Activated CD8-positive, alpha-beta T cell treated with anti-CD3 and anti-CD28 coated beads for 36 hours (primary cell): ENCODE data around the gene PLEKHG2. TPM values are rescaled to one million over a fixed set of nuclear protein-coding genes. Genes with fewer than 3 reads are reported as not detected.

Source experiments
- ATAC-seq: fragments of 200-7000 bp; cut with Tn5 transposase; one replicate; pipeline ENCODE4 v1.10.0; 2021; ENCODE audit warnings: mild to moderate bottlenecking, moderate library complexity
- CTCF ChIA-PET: fragments of 350-600 bp; sonication (Branson Sonifier 250); formaldehyde crosslinking; loops from one replicate; lab custom pipeline; 2021; ENCODE audit warnings: antibody characterized with exemption; lab: Charles Lee
- POLR2A ChIA-PET: fragments of 350-600 bp; sonication (Branson Sonifier 250); formaldehyde crosslinking; loops from one replicate; lab custom pipeline; 2021; ENCODE audit warnings: antibody characterized with exemption; lab: Charles Lee
- DNase-seq: peaks from one replicate; pipeline ENCODE4 v3.0.0-alpha.2; 2020
- H3K27ac Mint-ChIP-seq: one replicate; pipeline ENCODE4 v1.8.0; 2021; ENCODE audit warnings: mild to moderate bottlenecking, mixed read lengths
- H3K27me3 Mint-ChIP-seq: one replicate; pipeline ENCODE4 v1.8.0; 2021; ENCODE audit warnings: mixed read lengths
- H3K36me3 Mint-ChIP-seq: one replicate; pipeline ENCODE4 v1.8.0; 2021; ENCODE audit warnings: low read depth, mixed read lengths
- H3K4me1 Mint-ChIP-seq: one replicate; pipeline ENCODE4 v1.8.0; 2021; ENCODE audit warnings: low read depth, mixed read lengths
- H3K4me3 Mint-ChIP-seq: one replicate; pipeline ENCODE4 v1.8.0; 2021; ENCODE audit warnings: mild to moderate bottlenecking, moderate library complexity, mixed read lengths
- H3K9me3 Mint-ChIP-seq: one replicate; pipeline ENCODE4 v1.8.0; 2021; ENCODE audit warnings: mixed read lengths
- CTCF ChIP-seq: fragments of 200-600 bp; IDR thresholded peaks from one replicate; pipeline ENCODE4 v1.8.0; 2022; ENCODE audit warnings: antibody characterized with exemption, mild to moderate bottlenecking
- intact Hi-C: fragments of 100-400 bp; cut with micrococcal nuclease; formaldehyde crosslinking; loops from one replicate; pipeline ENCODE4 v1.10.0; 2022
- microRNA-seq: library from miRNA; unstranded; fragments of <30 nt; microRNA quantifications from one replicate; pipeline ENCODE4 v1.2.0, GENCODE V29; 2022; ENCODE audit warnings: borderline microRNAs expressed, borderline replicate concordance
- total RNA-seq, 2 experiments: library from RNA; stranded (reverse); gene quantifications; one replicate each; pipeline ENCODE4 v1.2.3, GENCODE V29; 2021

PLEKHG2 gene
- total RNA-seq, 2 experiments from 2014 or later = 35.9 to 42.8 TPM

- H3K4me1 Mint-ChIP-seq = peaks cover 32% of the 10 kb centered on the region
- ATAC-seq (peak; percentile 70), DNase-seq (peak; percentile 80)
- intact Hi-C loops = loop anchor here (10.0 kb wide), 1 partner anchor 61 kb away; the partner anchor contains the start of gene EID2B
- peak; percentile 76 for TF ChIP-seq CTCF
- no peak overlapping the region for H3K4me3 Mint-ChIP-seq
- no peaks in the 10 kb centered on the region for H3K9me3 Mint-ChIP-seq
- H3K27me3 Mint-ChIP-seq = no peaks in the 10 kb centered on the region
- ChIA-PET POLR2A (interaction anchor here (0.8 to 1.1 kb wide), 2 partner anchors 9 to 39 kb away, joined by 3 to 4 read pairs; no protein-coding TSS in a partner anchor), CTCF (interaction anchor here (0.6 to 5.2 kb wide), 28 partner anchors 8 to 76 kb away, joined by 3 to 52 read pairs (median 4); partner anchors contain the start of genes DLL3, EID2B and RPS16)
- H3K36me3 Mint-ChIP-seq = peaks cover 54% of the 10 kb centered on the region
- no peak overlapping the region for H3K27ac Mint-ChIP-seq
Measured at GRCh38 chr19:39474139-39474620, 61.7 kb downstream of the PLEKHG2 start.

DNA sequence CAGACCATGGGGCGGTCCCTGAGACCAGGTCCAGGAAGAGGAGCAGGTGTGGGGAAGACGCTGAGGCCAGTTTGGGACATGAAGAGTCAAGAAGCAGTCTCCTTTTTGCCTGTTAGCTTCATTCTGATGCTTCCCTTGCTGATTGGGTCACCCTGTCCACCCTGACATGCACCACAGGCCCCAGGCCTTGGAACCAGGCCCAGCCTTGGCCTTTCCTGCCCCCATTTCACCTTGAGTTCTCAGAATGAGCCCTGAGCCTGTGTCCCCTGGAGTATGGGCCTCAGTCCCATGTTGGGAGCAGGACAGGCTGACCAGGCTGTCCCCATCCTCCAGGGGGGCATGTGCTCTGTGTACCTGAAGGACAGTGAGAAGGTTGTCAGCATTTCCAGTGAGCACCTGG, 63.3 kb downstream of the PLEKHG2 start:
- H3K9me3 Mint-ChIP-seq = no peaks in the 10 kb centered on the region
- H3K27ac Mint-ChIP-seq = no peak overlapping the region

More for the DNA sequence above, 63.3 kb downstream of the PLEKHG2 start:
- no peak for DNase-seq
- no peak for TF ChIP-seq CTCF
- intact Hi-C loops = loop anchor here (10.0 kb wide), 1 partner anchor 59 kb away; the partner anchor contains the start of gene EID2B
- CTCF ChIA-PET = interaction anchor here (1.4 to 5.2 kb wide), 4 partner anchors 13 to 57 kb away, joined by 4 to 52 read pairs (median 8); partner anchors contain the start of gene EID2B
- peaks cover 27% of the 10 kb centered on the region for H3K4me1 Mint-ChIP-seq
- no peaks in the 10 kb centered on the region for H3K27me3 Mint-ChIP-seq
- ATAC-seq = no peak
- POLR2A ChIA-PET = interaction anchor here (0.6 to 1.3 kb wide), 4 partner anchors 19 to 44 kb away, joined by 3 to 5 read pairs (median 4); partner anchors contain the start of genes RPS16 and SUPT5H
- no peak overlapping the region for H3K4me3 Mint-ChIP-seq
- H3K36me3 Mint-ChIP-seq = peaks cover 40% of the 10 kb centered on the region

Small RNA genes lying within 50 kb of the gene (microRNA-seq; reads per million reads assigned to microRNA genes)
- gene MIR4530 = not detected

Other genes starting within 250 kb of the PLEKHG2 start
- not detected for gene NCCRP1, start 215.7 kb upstream of the PLEKHG2 start, total RNA-seq
- not detected for gene SYCN, start 208.4 kb upstream of the PLEKHG2 start, total RNA-seq
- gene IFNL3, start 167.7 kb upstream of the PLEKHG2 start, total RNA-seq = not detected
- gene IFNL4, start 163.8 kb upstream of the PLEKHG2 start, total RNA-seq = not detected
- not detected for gene IFNL2, start 144.3 kb upstream of the PLEKHG2 start, total RNA-seq
- not detected for gene IFNL1, start 116.3 kb upstream of the PLEKHG2 start, total RNA-seq
- gene LRFN1, start 91.8 kb upstream of the PLEKHG2 start, total RNA-seq = 1 to 10 TPM; 6.1 to 6.5 TPM
- 100 to 1,000 TPM; 280 to 297 TPM for gene GMFG, start 76.6 kb upstream of the PLEKHG2 start, total RNA-seq
- gene SAMD4B, start 70.2 kb upstream of the PLEKHG2 start, total RNA-seq = 10 to 100 TPM; 35.5 to 37.1 TPM
- 10 to 100 TPM; 35.5 to 36.5 TPM for gene PAF1, start 21.6 kb upstream of the PLEKHG2 start, total RNA-seq
- 10 to 100 TPM; 19.5 to 19.8 TPM for gene MED29, start 21.3 kb upstream of the PLEKHG2 start, total RNA-seq
- 10 to 100 TPM; 74.6 to 80.3 TPM for gene ZFP36, start 5.8 kb upstream of the PLEKHG2 start, total RNA-seq
- gene RPS16, start 23.3 kb downstream of the PLEKHG2 start, total RNA-seq = 1,000 to 10,000 TPM; 3,249 to 3,324 TPM
- 100 to 1,000 TPM; 127 to 141 TPM for gene SUPT5H, start 32.9 kb downstream of the PLEKHG2 start, total RNA-seq
- 100 to 1,000 TPM; 108 to 114 TPM for gene TIMM50, start 68.2 kb downstream of the PLEKHG2 start, total RNA-seq
- 1 to 10 TPM; 1.3 to 1.6 TPM for gene DLL3, start 86.3 kb downstream of the PLEKHG2 start, total RNA-seq
- gene SELENOV, start 102.5 kb downstream of the PLEKHG2 start, total RNA-seq = not detected
- 1 to 10 TPM; 3.0 TPM for gene EID2B, start 120.2 kb downstream of the PLEKHG2 start, total RNA-seq
- 10 to 100 TPM; 11.1 to 11.7 TPM for gene EID2, start 127.5 kb downstream of the PLEKHG2 start, total RNA-seq
- not detected for gene LGALS13, start 189.9 kb downstream of the PLEKHG2 start, total RNA-seq
- not detected for gene LGALS16, start 243.2 kb downstream of the PLEKHG2 start, total RNA-seq